ENCODE results near the gene TMEM145.
"Not testable (repeated sequence)": the region's sequence is repeated elsewhere in the genome, so short reads cannot be mapped to it uniquely, and the experiment has no call there.

The TMEM145 gene

GRCh38 chr19:42313096-42313839, at the start of gene TMEM145:
Gene TMEM145, plus strand, starts transcription at chr19:42313309. Its CDS starts 68 bp downstream, at chr19:42313377.
- TF ChIP-seq CTCF (IDR thresholded peaks at IDR 0.05) = no peak
- DNase-seq (ENCODE audit: low spot score) = no peak
- H3K27ac ChIP-seq = no peak within 1 kb of the TSS
- peak within 1 kb of the TSS; percentile 58 for H3K4me3 ChIP-seq

- not testable (repeated sequence) for DNase-seq (ENCODE audit: low spot score); H3K4me3 ChIP-seq; H3K27ac ChIP-seq
Measured at GRCh38 chr19:42266105-42266504, 47.0 kb upstream of the TMEM145 start.

GRCh38 chr19:42266928-42267603, 46.0 kb upstream of the TMEM145 start:
- DNase-seq (ENCODE audit: low spot score) = not testable (repeated sequence)
- peak overlapping the region in 1 of 2 donors; percentile 100 for H3K27ac ChIP-seq
- H3K4me3 ChIP-seq = peak overlapping the region; percentile 91

- Histone ChIP-seq H3K4me3 (peak overlapping the region; percentile 91), H3K27ac (peak overlapping the region; percentile 83 to 100)
- no peak for TF ChIP-seq CTCF (IDR thresholded peaks at IDR 0.05)
- no peak for DNase-seq (ENCODE audit: low spot score)
Measured at GRCh38 chr19:42267644-42268141, 45.4 kb upstream of the TMEM145 start.

GRCh38 chr19:42268142-42268703, 44.9 kb upstream of the TMEM145 start:
- peak overlapping the region; percentile 95 to 100 for H3K27ac ChIP-seq
- peak overlapping the region; percentile 91 for H3K4me3 ChIP-seq
- DNase-seq (ENCODE audit: low spot score) = peak; percentile 100
- no peak for TF ChIP-seq CTCF (IDR thresholded peaks at IDR 0.05)

GRCh38 chr19:42268704-42269477, 44.2 kb upstream of the TMEM145 start, which contains the start of gene CIC:
Gene CIC, plus strand, starts transcription at chr19:42269252. Its CDS starts 2,532 bp downstream, at chr19:42271784.
- peak; percentile 100 for DNase-seq (ENCODE audit: low spot score)
- peak within 1 kb of the TSS; percentile 91 for H3K4me3 ChIP-seq
- peak within 1 kb of the TSS; percentile 99 to 100 for H3K27ac ChIP-seq
- TF ChIP-seq CTCF (IDR thresholded peaks at IDR 0.05) = no peak

- H3K27ac ChIP-seq = peak overlapping the region; percentile 99
- H3K4me3 ChIP-seq = peak overlapping the region; percentile 78
- no peak for TF ChIP-seq CTCF (IDR thresholded peaks at IDR 0.05)
- DNase-seq (ENCODE audit: low spot score) = peak; percentile 75
Measured at GRCh38 chr19:42269478-42270345, 43.4 kb upstream of the TMEM145 start.
